ENCODE measurements around the gene TBC1D22B.
A peak's percentile ranks its signal among the peaks of the same experiment; 100 is the strongest.

Gene TBC1D22B

GRCh38 chr6:37259191-37259590 is 1.6 kb downstream of the TBC1D22B start:
- no peak overlapping the region for H4K8ac ChIP-seq (ENCODE audit: low read depth, low read length)
- no peak overlapping the region for H4K91ac ChIP-seq (ENCODE audit: low read depth, low read length)
- H3K4me1 ChIP-seq (ENCODE audit: control insufficient read depth in 1 of 2, insufficient read depth in 2 of 2, low read length in 2 of 2), result no peaks in the 10 kb centered on the region
- H2BK12ac ChIP-seq (ENCODE audit: low read length), result no peak overlapping the region
- WGBS (ENCODE audit: extremely low coverage, insufficient coverage, insufficient read length), result no CpG with 5 or more reads among the region's 2 CpGs
- H2AFZ ChIP-seq (ENCODE audit: insufficient read depth, low read length, poor library complexity), result no peak overlapping the region
- H3K36me3 ChIP-seq (ENCODE audit: control insufficient read depth in 1 of 2, insufficient read depth in 2 of 2, low read length in 2 of 2), result peaks cover 0 to 2% of the 10 kb centered on the region in 2 experiments
- no peak overlapping the region for H3K9ac ChIP-seq (ENCODE audit: low read length)
- H3K23ac ChIP-seq (ENCODE audit: low read length), result no peak overlapping the region
- H2BK120ac ChIP-seq (ENCODE audit: insufficient read depth, low read length, poor library complexity), result no peak overlapping the region
- H3K4ac ChIP-seq (ENCODE audit: low read depth, low read length), result peak overlapping the region; percentile 50
- peaks cover 3% of the 10 kb centered on the region for H3K79me2 ChIP-seq (ENCODE audit: control insufficient read depth, insufficient read depth, low read length, poor library complexity)
- H3K79me1 ChIP-seq (ENCODE audit: low read length), result peaks cover 7% of the 10 kb centered on the region
- H3K14ac ChIP-seq (ENCODE audit: low read length), result no peak overlapping the region
- H4K12ac ChIP-seq (ENCODE audit: low read depth, low read length), result no peak overlapping the region
- no peak overlapping the region for H2AK5ac ChIP-seq (ENCODE audit: low read length)
- H3K18ac ChIP-seq (ENCODE audit: low read length), result no peak overlapping the region
- H3K9me3 ChIP-seq (ENCODE audit: insufficient read depth, low read depth, low read length), result no peaks in the 10 kb centered on the region
- H3K27ac ChIP-seq (ENCODE audit: low read depth, low read length), result no peak overlapping the region
- no peak for DNase-seq
- no peak overlapping the region for H3K4me3 ChIP-seq (ENCODE audit: low read depth, low read length)
- H3K4me2 ChIP-seq (ENCODE audit: low read length), result no peak overlapping the region
- no peaks in the 10 kb centered on the region for H3K27me3 ChIP-seq (ENCODE audit: insufficient read depth, low read length)
- H2BK5ac ChIP-seq (ENCODE audit: low read depth, low read length, poor library complexity), result no peak overlapping the region

- no peak overlapping the region for H3K14ac ChIP-seq (ENCODE audit: low read length)
- no peak overlapping the region for H3K4me2 ChIP-seq (ENCODE audit: low read length)
- H3K23ac ChIP-seq (ENCODE audit: low read length), result no peak overlapping the region
- H3K79me1 ChIP-seq (ENCODE audit: low read length), result peaks cover 7% of the 10 kb centered on the region
- H3K9me3 ChIP-seq (ENCODE audit: insufficient read depth, low read depth, low read length), result no peaks in the 10 kb centered on the region
- H2BK5ac ChIP-seq (ENCODE audit: low read depth, low read length, poor library complexity), result no peak overlapping the region
- WGBS (ENCODE audit: extremely low coverage, insufficient coverage, insufficient read length), result no CpG with 5 or more reads among the region's 2 CpGs
- H3K4ac ChIP-seq (ENCODE audit: low read depth, low read length), result no peak overlapping the region
- peaks cover 3% of the 10 kb centered on the region for H3K79me2 ChIP-seq (ENCODE audit: control insufficient read depth, insufficient read depth, low read length, poor library complexity)
- no peak overlapping the region for H3K18ac ChIP-seq (ENCODE audit: low read length)
- no peak overlapping the region for H3K27ac ChIP-seq (ENCODE audit: low read depth, low read length)
- no peaks in the 10 kb centered on the region for H3K4me1 ChIP-seq (ENCODE audit: control insufficient read depth in 1 of 2, insufficient read depth in 2 of 2, low read length in 2 of 2)
- H2AK5ac ChIP-seq (ENCODE audit: low read length), result no peak overlapping the region
- no peak overlapping the region for H3K9ac ChIP-seq (ENCODE audit: low read length)
- H2BK120ac ChIP-seq (ENCODE audit: insufficient read depth, low read length, poor library complexity), result no peak overlapping the region
- H4K91ac ChIP-seq (ENCODE audit: low read depth, low read length), result no peak overlapping the region
- H3K4me3 ChIP-seq (ENCODE audit: low read depth, low read length), result no peak overlapping the region
- no peak overlapping the region for H4K12ac ChIP-seq (ENCODE audit: low read depth, low read length)
- no peaks in the 10 kb centered on the region for H3K27me3 ChIP-seq (ENCODE audit: insufficient read depth, low read length)
- no peak overlapping the region for H2BK12ac ChIP-seq (ENCODE audit: low read length)
- H3K36me3 ChIP-seq (ENCODE audit: control insufficient read depth in 1 of 2, insufficient read depth in 2 of 2, low read length in 2 of 2), result peaks cover 0 to 2% of the 10 kb centered on the region in 2 experiments
- no peak for DNase-seq
- no peak overlapping the region for H2AFZ ChIP-seq (ENCODE audit: insufficient read depth, low read length, poor library complexity)
- H4K8ac ChIP-seq (ENCODE audit: low read depth, low read length), result no peak overlapping the region
Observed at GRCh38 chr6:37260040-37260439, 2.5 kb downstream of the TBC1D22B start.

GRCh38 chr6:37260444-37260843 is 2.9 kb downstream of the TBC1D22B start:
- H3K27me3 ChIP-seq (ENCODE audit: insufficient read depth, low read length), result no peaks in the 10 kb centered on the region
- no peak overlapping the region for H2AK5ac ChIP-seq (ENCODE audit: low read length)
- no CpG with 5 or more reads among the region's 1 CpG for WGBS (ENCODE audit: extremely low coverage, insufficient coverage, insufficient read length)

GRCh38 chr6:37261198-37261597 is 3.6 kb downstream of the TBC1D22B start:
- Histone ChIP-seq H3K36me3 (ENCODE audit: control insufficient read depth in 1 of 2, insufficient read depth in 2 of 2, low read length in 2 of 2) (peaks cover 0 to 2% of the 10 kb centered on the region in 2 experiments), H4K91ac (ENCODE audit: low read depth, low read length) (no peak overlapping the region), H4K8ac (ENCODE audit: low read depth, low read length) (no peak overlapping the region), H2BK12ac (ENCODE audit: low read length) (no peak overlapping the region), H3K4ac (ENCODE audit: low read depth, low read length) (no peak overlapping the region), H3K18ac (ENCODE audit: low read length) (no peak overlapping the region), H3K79me1 (ENCODE audit: low read length) (peaks cover 7% of the 10 kb centered on the region), H2BK120ac (ENCODE audit: insufficient read depth, low read length, poor library complexity) (no peak overlapping the region), H3K79me2 (ENCODE audit: control insufficient read depth, insufficient read depth, low read length, poor library complexity) (peaks cover 3% of the 10 kb centered on the region), H2AFZ (ENCODE audit: insufficient read depth, low read length, poor library complexity) (no peak overlapping the region), H3K14ac (ENCODE audit: low read length) (no peak overlapping the region), H4K12ac (ENCODE audit: low read depth, low read length) (no peak overlapping the region), H3K4me1 (ENCODE audit: control insufficient read depth in 1 of 2, insufficient read depth in 2 of 2, low read length in 2 of 2) (no peaks in the 10 kb centered on the region), H2BK5ac (ENCODE audit: low read depth, low read length, poor library complexity) (no peak overlapping the region), H3K27me3 (ENCODE audit: insufficient read depth, low read length) (no peaks in the 10 kb centered on the region), H3K9ac (ENCODE audit: low read length) (no peak overlapping the region), H3K4me2 (ENCODE audit: low read length) (no peak overlapping the region), H2AK5ac (ENCODE audit: low read length) (no peak overlapping the region), H3K9me3 (ENCODE audit: insufficient read depth, low read depth, low read length) (no peaks in the 10 kb centered on the region), H3K23ac (ENCODE audit: low read length) (no peak overlapping the region), H3K27ac (ENCODE audit: low read depth, low read length) (no peak overlapping the region), H3K4me3 (ENCODE audit: low read depth, low read length) (no peak overlapping the region)
- no CpG with 5 or more reads among the region's 5 CpGs for WGBS (ENCODE audit: extremely low coverage, insufficient coverage, insufficient read length)
- no peak for DNase-seq

More at GRCh38 chr6:37260444-37260843, 2.9 kb downstream of the TBC1D22B start:
- H3K4me3 ChIP-seq (ENCODE audit: low read depth, low read length), result no peak overlapping the region
- no peak overlapping the region for H3K23ac ChIP-seq (ENCODE audit: low read length)
- H3K4me1 ChIP-seq (ENCODE audit: control insufficient read depth in 1 of 2, insufficient read depth in 2 of 2, low read length in 2 of 2), result no peaks in the 10 kb centered on the region
- no peak overlapping the region for H3K9ac ChIP-seq (ENCODE audit: low read length)
- no peak overlapping the region for H4K8ac ChIP-seq (ENCODE audit: low read depth, low read length)
- H3K79me2 ChIP-seq (ENCODE audit: control insufficient read depth, insufficient read depth, low read length, poor library complexity), result peaks cover 3% of the 10 kb centered on the region
- no peaks in the 10 kb centered on the region for H3K9me3 ChIP-seq (ENCODE audit: insufficient read depth, low read depth, low read length)
- H3K18ac ChIP-seq (ENCODE audit: low read length), result no peak overlapping the region
- no peak overlapping the region for H3K14ac ChIP-seq (ENCODE audit: low read length)
- peaks cover 7% of the 10 kb centered on the region for H3K79me1 ChIP-seq (ENCODE audit: low read length)
- no peak overlapping the region for H2BK12ac ChIP-seq (ENCODE audit: low read length)
- H2BK5ac ChIP-seq (ENCODE audit: low read depth, low read length, poor library complexity), result no peak overlapping the region
- no peak overlapping the region for H3K27ac ChIP-seq (ENCODE audit: low read depth, low read length)
- H2AFZ ChIP-seq (ENCODE audit: insufficient read depth, low read length, poor library complexity), result no peak overlapping the region
- H3K36me3 ChIP-seq (ENCODE audit: control insufficient read depth in 1 of 2, insufficient read depth in 2 of 2, low read length in 2 of 2), result peaks cover 0 to 2% of the 10 kb centered on the region in 2 experiments
- no peak overlapping the region for H3K4ac ChIP-seq (ENCODE audit: low read depth, low read length)
- H4K12ac ChIP-seq (ENCODE audit: low read depth, low read length), result no peak overlapping the region
- no peak overlapping the region for H3K4me2 ChIP-seq (ENCODE audit: low read length)
- no peak overlapping the region for H4K91ac ChIP-seq (ENCODE audit: low read depth, low read length)
- DNase-seq, result no peak
- no peak overlapping the region for H2BK120ac ChIP-seq (ENCODE audit: insufficient read depth, low read length, poor library complexity)

Measured in trophoblast cell (in vitro differentiated cells and primary cell).